ENCODE results near the gene BBX.

DNA sequence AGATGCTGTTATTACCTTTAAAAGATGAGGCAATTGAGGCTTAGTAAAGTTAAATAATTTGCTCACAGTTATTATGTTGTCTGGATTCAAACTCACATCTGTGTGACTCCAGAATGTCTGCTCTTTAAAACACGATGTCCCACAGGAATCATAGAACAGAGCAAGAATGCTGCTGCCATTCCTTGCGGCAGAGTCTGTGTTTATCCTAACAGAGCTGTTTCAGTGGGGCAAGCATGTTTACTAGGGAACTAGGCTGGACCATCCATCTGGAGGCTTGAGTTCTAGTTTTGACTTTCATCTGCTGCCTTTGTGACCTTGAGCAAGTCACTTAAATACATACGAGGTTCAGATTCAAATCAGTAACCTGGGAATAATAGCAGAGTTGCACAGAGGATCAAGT lies 72.1 kb downstream of the BBX start:
- TF ChIP-seq CTCF (IDR thresholded peaks at IDR 0.05): no peak
- no peak for TF ChIP-seq POLR2A (IDR thresholded peaks at IDR 0.05)
